Trophoblast cell (in vitro differentiated cells and primary cell): ENCODE data around the gene POLR3E.

ENCODE experiments used
- DNase-seq, 2 donors: peaks; one replicate each; pipeline ENCODE4 v3.0.0-alpha.2; 2016
- H2AFZ ChIP-seq: 2 replicates; pipeline ENCODE4 v1.6.1; 2013; ENCODE audit warnings: low read length, moderate library complexity, mild to moderate bottlenecking; ENCODE audit not compliant: insufficient read depth, poor library complexity
- H2AK5ac ChIP-seq: 2 replicates; pipeline ENCODE4 v1.6.1; 2013; ENCODE audit warnings: mild to moderate bottlenecking, low read length
- H2BK120ac ChIP-seq: 2 replicates; pipeline ENCODE4 v1.6.1; 2013; ENCODE audit warnings: low read length, mild to moderate bottlenecking, moderate library complexity; ENCODE audit not compliant: insufficient read depth, poor library complexity
- H2BK12ac ChIP-seq: 2 replicates; pipeline ENCODE4 v1.6.1; 2013; ENCODE audit warnings: mild to moderate bottlenecking, low read length, moderate library complexity
- H2BK5ac ChIP-seq: 2 replicates; pipeline ENCODE4 v1.6.1; 2013; ENCODE audit warnings: low read length, low read depth, moderate library complexity, mild to moderate bottlenecking; ENCODE audit not compliant: poor library complexity
- H3K14ac ChIP-seq: 2 replicates; pipeline ENCODE4 v1.6.1; 2013; ENCODE audit warnings: mild to moderate bottlenecking, low read length
- H3K18ac ChIP-seq: 2 replicates; pipeline ENCODE4 v1.6.1; 2013; ENCODE audit warnings: mild to moderate bottlenecking, low read length
- H3K23ac ChIP-seq: 2 replicates; pipeline ENCODE4 v1.6.1; 2013; ENCODE audit warnings: low read length
- H3K27ac ChIP-seq: 2 replicates; pipeline ENCODE4 v1.5.1; 2013; ENCODE audit warnings: low read depth, mild to moderate bottlenecking, inconsistent platforms, low read length, moderate library complexity
- H3K27me3 ChIP-seq: 2 replicates; pipeline ENCODE4 v1.6.1; 2013; ENCODE audit warnings: inconsistent platforms, mild to moderate bottlenecking, low read length, moderate library complexity; ENCODE audit not compliant: insufficient read depth
- H3K36me3 ChIP-seq, 2 experiments: 1 replicate in 1 of 2; 2 replicates in 1 of 2; pipeline ENCODE4 v1.6.1; 2013; ENCODE audit warnings: low read length in 2 of 2, mild to moderate bottlenecking in 2 of 2, moderate library complexity in 1 of 2; ENCODE audit not compliant: insufficient read depth in 2 of 2, control insufficient read depth in 1 of 2
- H3K4ac ChIP-seq: 2 replicates; pipeline ENCODE4 v1.6.1; 2013; ENCODE audit warnings: low read depth, mild to moderate bottlenecking, low read length, moderate library complexity
- H3K4me1 ChIP-seq, 2 experiments: 1 replicate in 1 of 2; 2 replicates in 1 of 2; pipeline ENCODE4 v1.6.1; 2013; ENCODE audit warnings: low read length in 2 of 2, mild to moderate bottlenecking in 2 of 2, moderate library complexity in 1 of 2; ENCODE audit not compliant: insufficient read depth in 2 of 2, control insufficient read depth in 1 of 2
- H3K4me2 ChIP-seq: 2 replicates; pipeline ENCODE4 v1.6.1; 2013; ENCODE audit warnings: inconsistent platforms, mild to moderate bottlenecking, low read length, moderate library complexity
- H3K4me3 ChIP-seq: 2 replicates; pipeline ENCODE4 v1.5.1; 2013; ENCODE audit warnings: mild to moderate bottlenecking, low read depth, low read length, inconsistent platforms
- H3K79me1 ChIP-seq: one replicate; pipeline ENCODE4 v1.6.1; 2013; ENCODE audit warnings: low read length
- H3K79me2 ChIP-seq: 2 replicates; pipeline ENCODE4 v1.6.1; 2013; ENCODE audit warnings: low read length, mild to moderate bottlenecking; ENCODE audit not compliant: control insufficient read depth, insufficient read depth, poor library complexity
- H3K9ac ChIP-seq: 2 replicates; pipeline ENCODE4 v1.6.1; 2013; ENCODE audit warnings: mild to moderate bottlenecking, low read length
- H3K9me3 ChIP-seq: 2 replicates; pipeline ENCODE4 v1.6.1; 2013; ENCODE audit warnings: low read depth, mild to moderate bottlenecking, control low read depth, inconsistent platforms, low read length; ENCODE audit not compliant: insufficient read depth
- H4K12ac ChIP-seq: 2 replicates; pipeline ENCODE4 v1.6.1; 2013; ENCODE audit warnings: low read depth, mild to moderate bottlenecking, low read length, moderate library complexity
- H4K8ac ChIP-seq: 2 replicates; pipeline ENCODE4 v1.6.1; 2013; ENCODE audit warnings: low read depth, mild to moderate bottlenecking, low read length, moderate library complexity
- H4K91ac ChIP-seq: one replicate; pipeline ENCODE4 v1.6.1; 2013; ENCODE audit warnings: low read depth, mild to moderate bottlenecking, low read length, moderate library complexity
- WGBS: extraction: QIAGEN DNeasy Blood & Tissue Kit; methylation state at CpG from one replicate; pipeline ENCODE4 v1.1.7; 2013; ENCODE audit warnings: missing lambda C conversion rate; ENCODE audit not compliant: insufficient read length, insufficient coverage; ENCODE audit errors: extremely low coverage; 5-methylcytosine and 5-hydroxymethylcytosine counted together

POLR3E gene

DNA sequence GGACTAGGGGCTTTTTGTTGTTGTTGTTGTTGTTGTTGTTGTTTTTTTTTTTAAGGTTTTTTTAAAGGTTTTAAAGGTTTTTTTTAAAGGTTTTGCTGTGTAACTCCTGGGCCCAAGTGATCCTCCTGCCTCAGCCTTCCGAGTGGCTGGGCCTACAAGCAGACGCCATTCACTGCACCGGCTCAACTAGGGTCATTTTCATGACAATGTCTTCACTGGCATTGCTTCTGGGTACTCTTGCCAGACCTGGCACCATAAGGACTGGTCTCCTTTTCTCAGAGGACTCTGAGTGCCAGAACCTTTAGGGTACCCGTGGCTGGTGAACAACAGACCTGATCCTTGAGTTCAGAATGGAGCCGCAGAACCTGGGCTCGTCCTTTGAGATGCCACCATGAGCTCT, 20.4 kb downstream of the POLR3E start:
- Histone ChIP-seq H3K9me3 (no peaks in the 10 kb centered on the region), H2BK120ac (no peak overlapping the region), H3K18ac (no peak overlapping the region), H3K4ac (no peak overlapping the region), H3K27ac (no peak overlapping the region), H2AFZ (no peak overlapping the region), H4K91ac (no peak overlapping the region), H3K27me3 (no peaks in the 10 kb centered on the region), H3K36me3 (peaks cover 57 to 60% of the 10 kb centered on the region in 2 experiments), H3K9ac (no peak overlapping the region), H3K14ac (no peak overlapping the region), H4K8ac (no peak overlapping the region), H2BK5ac (no peak overlapping the region), H3K79me1 (no peaks in the 10 kb centered on the region), H3K4me1 (no peaks in the 10 kb centered on the region), H3K23ac (no peak overlapping the region), H2AK5ac (no peak overlapping the region), H2BK12ac (no peak overlapping the region), H3K4me3 (no peak overlapping the region), H3K4me2 (no peak overlapping the region), H4K12ac (no peak overlapping the region), H3K79me2 (no peaks in the 10 kb centered on the region)
- DNase-seq = no peak
- no CpG with 5 or more reads among the region's 6 CpGs for WGBS

DNA sequence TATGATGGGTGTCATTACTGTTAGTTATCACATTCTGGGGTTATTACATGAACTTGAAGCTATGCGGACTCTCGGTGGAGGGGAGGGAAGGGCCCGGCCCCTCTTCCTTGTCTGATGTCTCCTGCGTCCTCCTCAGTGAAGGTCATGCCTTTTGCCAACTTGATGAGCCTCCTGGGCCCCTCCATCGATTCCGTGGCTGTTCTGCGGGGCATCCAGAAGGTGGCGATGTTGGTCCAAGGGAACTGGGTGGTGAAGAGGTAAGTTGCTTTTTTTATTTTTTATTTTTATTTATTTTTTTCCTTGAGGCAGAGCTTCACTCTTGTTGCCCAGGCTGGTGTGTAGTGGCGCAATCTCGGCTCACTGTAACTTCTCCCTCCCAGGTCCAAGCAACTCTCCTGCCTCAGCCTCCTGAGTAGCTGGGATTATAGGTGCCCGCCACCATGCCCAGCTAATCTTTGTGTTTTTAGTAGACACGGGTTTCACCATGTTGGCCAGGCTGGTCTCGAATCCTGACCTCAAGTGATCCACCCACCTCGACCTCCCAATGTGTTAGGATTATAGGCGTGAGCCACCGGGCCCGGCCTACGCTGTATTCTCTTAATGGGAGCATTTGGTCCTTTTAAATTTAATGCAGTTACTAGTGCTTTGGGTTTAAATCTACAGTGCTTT, 21.6 kb downstream of the POLR3E start:
- Histone ChIP-seq H3K4me1 (no peaks in the 10 kb centered on the region), H2AFZ (no peak overlapping the region), H4K91ac (no peak overlapping the region), H2AK5ac (no peak overlapping the region), H3K27me3 (no peaks in the 10 kb centered on the region), H4K8ac (no peak overlapping the region), H3K36me3 (peaks cover 49 to 59% of the 10 kb centered on the region in 2 experiments), H3K4me3 (no peak overlapping the region), H3K14ac (no peak overlapping the region), H2BK12ac (no peak overlapping the region), H4K12ac (no peak overlapping the region), H2BK5ac (no peak overlapping the region), H3K9me3 (no peaks in the 10 kb centered on the region), H3K9ac (no peak overlapping the region), H3K18ac (no peak overlapping the region), H3K79me1 (no peaks in the 10 kb centered on the region), H3K23ac (no peak overlapping the region), H3K27ac (no peak overlapping the region), H3K79me2 (no peaks in the 10 kb centered on the region), H3K4ac (no peak overlapping the region), H3K4me2 (no peak overlapping the region), H2BK120ac (no peak overlapping the region)
- peak; percentile 10 to 56 for DNase-seq
- WGBS = no CpG with 5 or more reads among the region's 18 CpGs

GRCh38 chr16:22320572-22321339, 23.5 kb downstream of the POLR3E start:
- H2BK12ac ChIP-seq = no peak overlapping the region
- H3K23ac ChIP-seq = no peak overlapping the region
- no peak overlapping the region for H3K4me2 ChIP-seq
- no peak overlapping the region for H3K27ac ChIP-seq
- H3K4me3 ChIP-seq = no peak overlapping the region
- H2BK5ac ChIP-seq = no peak overlapping the region
- peaks cover 50 to 63% of the 10 kb centered on the region in 2 experiments for H3K36me3 ChIP-seq
- no peaks in the 10 kb centered on the region for H3K27me3 ChIP-seq
- H3K4ac ChIP-seq = no peak overlapping the region
- H3K9ac ChIP-seq = no peak overlapping the region
- no peaks in the 10 kb centered on the region for H3K79me2 ChIP-seq
- H3K18ac ChIP-seq = no peak overlapping the region
- no peak overlapping the region for H4K12ac ChIP-seq
- H2BK120ac ChIP-seq = no peak overlapping the region
- no peak overlapping the region for H4K91ac ChIP-seq
- no peak for DNase-seq
- no peak overlapping the region for H2AFZ ChIP-seq
- H3K14ac ChIP-seq = no peak overlapping the region
- WGBS = no CpG with 5 or more reads among the region's 13 CpGs
- no peak overlapping the region for H4K8ac ChIP-seq
- no peaks in the 10 kb centered on the region for H3K9me3 ChIP-seq
- H3K4me1 ChIP-seq = no peaks in the 10 kb centered on the region
- no peak overlapping the region for H2AK5ac ChIP-seq
- H3K79me1 ChIP-seq = no peaks in the 10 kb centered on the region

DNA sequence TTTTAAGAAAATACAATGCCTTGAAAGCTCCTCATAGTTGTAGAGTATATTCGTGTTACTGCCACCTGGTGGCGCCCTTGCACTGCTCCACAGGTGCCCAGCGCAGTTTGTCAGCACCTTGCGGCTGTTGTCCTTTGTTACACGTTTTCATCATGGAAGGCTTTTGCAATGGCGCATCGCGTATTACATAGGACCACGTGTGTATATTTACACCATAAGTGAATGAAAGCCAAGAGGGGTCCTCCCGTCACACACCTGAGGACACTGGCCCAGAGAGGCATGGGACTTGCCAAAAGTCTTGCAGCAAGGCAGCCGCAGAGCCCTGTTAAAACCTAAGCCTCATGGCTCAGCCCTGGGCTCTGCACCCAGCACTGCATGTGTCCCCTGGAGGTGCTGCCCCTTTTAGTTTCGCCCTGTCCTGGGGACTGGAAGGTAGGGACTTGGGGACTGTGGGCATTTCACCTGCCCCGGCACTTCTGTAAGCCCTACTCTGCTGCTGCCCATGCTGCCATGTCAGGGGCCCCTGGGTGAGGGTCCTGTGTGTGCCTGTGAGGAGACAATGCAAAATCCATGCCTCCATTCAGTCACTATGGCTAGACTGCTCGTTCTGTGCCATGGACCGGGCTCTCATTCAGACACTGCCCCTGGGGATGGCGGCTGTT, 24.3 kb downstream of the POLR3E start:
- Histone ChIP-seq H3K4me2 (no peak overlapping the region), H3K79me1 (no peaks in the 10 kb centered on the region), H3K4me1 (no peaks in the 10 kb centered on the region), H3K27me3 (no peaks in the 10 kb centered on the region), H4K91ac (no peak overlapping the region), H4K12ac (peak overlapping the region; percentile 13), H3K27ac (no peak overlapping the region), H3K4me3 (no peak overlapping the region), H3K4ac (no peak overlapping the region), H3K14ac (no peak overlapping the region), H3K36me3 (peaks cover 52 to 63% of the 10 kb centered on the region in 2 experiments), H2AK5ac (no peak overlapping the region), H3K23ac (no peak overlapping the region), H2BK120ac (no peak overlapping the region), H3K18ac (no peak overlapping the region), H2AFZ (no peak overlapping the region), H2BK12ac (no peak overlapping the region), H2BK5ac (no peak overlapping the region), H4K8ac (no peak overlapping the region), H3K9me3 (no peaks in the 10 kb centered on the region), H3K9ac (no peak overlapping the region), H3K79me2 (no peaks in the 10 kb centered on the region)
- no CpG with 5 or more reads among the region's 16 CpGs for WGBS
- peak; percentile 63 to 85 for DNase-seq
